RWPE2 (cell line): ENCODE measurements around the gene NNT.

Experiments used
- ATAC-seq: fragments of 200-7000 bp; cut with Tn5 transposase; 3 replicates; pipeline ENCODE4 v1.9.1; 2021; ENCODE audit warnings: low read depth
- DNase-seq: peaks from one replicate; pipeline ENCODE4 v3.0.0-alpha.2; 2020; ENCODE audit warnings: low spot score
- H3K27ac ChIP-seq: fragments of 450-650 bp; 2 replicates; pipeline ENCODE4 v1.5.1; 2017; ENCODE audit warnings: mild to moderate bottlenecking; ENCODE audit not compliant: poor library complexity, severe bottlenecking
- H3K27me3 ChIP-seq: fragments of 250-450 bp; sonication (Bioruptor Pico); 2 replicates; pipeline ENCODE4 v1.5.1; 2021; ENCODE audit warnings: mild to moderate bottlenecking, moderate library complexity; ENCODE audit not compliant: insufficient read depth, poor library complexity, severe bottlenecking
- H3K36me3 ChIP-seq: fragments of 250-450 bp; sonication (Bioruptor Pico); 2 replicates; pipeline ENCODE4 v1.5.1; 2020; ENCODE audit warnings: low read depth, mild to moderate bottlenecking, moderate library complexity
- H3K4me1 ChIP-seq: fragments of 250-450 bp; sonication (Bioruptor Pico); 2 replicates; pipeline ENCODE4 v1.5.1; 2021; ENCODE audit warnings: mild to moderate bottlenecking, moderate library complexity; ENCODE audit not compliant: insufficient read depth, poor library complexity, severe bottlenecking
- H3K4me3 ChIP-seq: fragments of 250-450 bp; sonication (Bioruptor Pico); 2 replicates; pipeline ENCODE4 v1.5.1; 2021; ENCODE audit warnings: mild to moderate bottlenecking, moderate library complexity; ENCODE audit not compliant: severe bottlenecking
- H3K9me3 ChIP-seq: fragments of 250-450 bp; sonication (Bioruptor Pico); 2 replicates; pipeline ENCODE4 v1.5.1; 2021; ENCODE audit warnings: mild to moderate bottlenecking, moderate library complexity; ENCODE audit not compliant: severe bottlenecking
- TF ChIP-seq, protein P1 (sequence below): fragments of 450-650 bp; IDR thresholded peaks from one replicate; pipeline ENCODE4 v1.5.1; 2017; ENCODE audit warnings: mild to moderate bottlenecking, moderate library complexity; ENCODE audit not compliant: poor library complexity, severe bottlenecking

NNT gene

DNA sequence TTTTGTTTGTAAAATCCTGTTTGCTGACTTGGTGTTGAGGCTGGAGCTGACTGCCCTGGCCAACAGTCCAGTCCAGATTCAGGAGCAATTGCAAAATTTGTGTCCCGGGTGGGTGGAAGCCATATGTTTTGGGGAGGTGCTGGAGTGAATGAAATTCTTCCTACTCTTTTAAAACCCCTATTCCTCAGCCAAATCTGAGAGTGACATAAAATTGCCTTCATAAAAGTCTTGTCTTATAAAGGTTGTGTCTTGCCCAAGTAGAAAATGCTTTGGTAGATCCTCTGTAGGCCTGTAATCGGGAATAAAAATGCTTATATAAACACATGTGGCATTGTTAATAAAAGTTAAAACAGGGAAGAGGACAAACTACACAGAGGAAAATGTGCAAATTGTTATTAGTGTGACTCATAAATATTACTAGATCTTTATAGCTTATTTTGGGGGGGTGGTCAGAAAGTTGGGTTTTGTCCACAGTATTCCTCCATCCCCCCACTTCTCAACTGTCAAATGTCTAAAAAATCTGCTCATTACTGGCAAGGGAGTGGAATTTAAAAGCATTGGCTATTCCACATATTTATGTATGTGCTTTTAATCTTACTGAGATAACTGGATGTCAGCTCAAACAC lies 45.6 kb downstream of the NNT start:
- no peak overlapping the region for H3K27ac ChIP-seq
- no peaks in the 10 kb centered on the region for H3K4me1 ChIP-seq
- no peak overlapping the region for H3K4me3 ChIP-seq
- TF ChIP-seq, protein P1, sequence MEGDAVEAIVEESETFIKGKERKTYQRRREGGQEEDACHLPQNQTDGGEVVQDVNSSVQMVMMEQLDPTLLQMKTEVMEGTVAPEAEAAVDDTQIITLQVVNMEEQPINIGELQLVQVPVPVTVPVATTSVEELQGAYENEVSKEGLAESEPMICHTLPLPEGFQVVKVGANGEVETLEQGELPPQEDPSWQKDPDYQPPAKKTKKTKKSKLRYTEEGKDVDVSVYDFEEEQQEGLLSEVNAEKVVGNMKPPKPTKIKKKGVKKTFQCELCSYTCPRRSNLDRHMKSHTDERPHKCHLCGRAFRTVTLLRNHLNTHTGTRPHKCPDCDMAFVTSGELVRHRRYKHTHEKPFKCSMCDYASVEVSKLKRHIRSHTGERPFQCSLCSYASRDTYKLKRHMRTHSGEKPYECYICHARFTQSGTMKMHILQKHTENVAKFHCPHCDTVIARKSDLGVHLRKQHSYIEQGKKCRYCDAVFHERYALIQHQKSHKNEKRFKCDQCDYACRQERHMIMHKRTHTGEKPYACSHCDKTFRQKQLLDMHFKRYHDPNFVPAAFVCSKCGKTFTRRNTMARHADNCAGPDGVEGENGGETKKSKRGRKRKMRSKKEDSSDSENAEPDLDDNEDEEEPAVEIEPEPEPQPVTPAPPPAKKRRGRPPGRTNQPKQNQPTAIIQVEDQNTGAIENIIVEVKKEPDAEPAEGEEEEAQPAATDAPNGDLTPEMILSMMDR, result no peak
- H3K27me3 ChIP-seq, result no peaks in the 10 kb centered on the region
- no peak for ATAC-seq
- H3K9me3 ChIP-seq, result no peaks in the 10 kb centered on the region
- peaks cover 47% of the 10 kb centered on the region for H3K36me3 ChIP-seq
- DNase-seq, result no peak

DNA sequence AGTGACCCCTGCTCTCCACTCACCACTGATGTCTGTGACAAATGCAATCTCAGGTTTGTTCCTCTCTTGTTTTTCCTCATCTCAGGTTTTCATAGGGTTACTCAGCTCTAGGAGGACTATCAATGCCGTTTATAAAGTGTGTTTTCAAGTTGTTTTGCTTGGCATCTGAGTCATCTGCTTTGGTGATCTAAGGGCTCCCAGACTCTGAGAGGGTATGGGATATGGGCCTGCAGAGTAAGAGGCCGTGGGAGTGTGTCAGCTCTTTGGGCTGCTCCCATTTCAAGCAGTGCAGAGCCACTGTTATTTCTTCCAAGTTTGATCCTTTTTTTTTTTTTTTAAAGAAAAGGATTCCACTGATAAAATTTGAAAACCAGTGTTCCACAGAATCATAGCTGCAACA lies 46.3 kb downstream of the NNT start:
- ATAC-seq (no peak), DNase-seq (no peak)
- no peak overlapping the region for H3K27ac ChIP-seq
- no peaks in the 10 kb centered on the region for H3K4me1 ChIP-seq
- no peaks in the 10 kb centered on the region for H3K27me3 ChIP-seq
- no peaks in the 10 kb centered on the region for H3K9me3 ChIP-seq
- TF ChIP-seq, protein P1, result no peak
- H3K36me3 ChIP-seq, result peaks cover 47% of the 10 kb centered on the region
- no peak overlapping the region for H3K4me3 ChIP-seq

DNA sequence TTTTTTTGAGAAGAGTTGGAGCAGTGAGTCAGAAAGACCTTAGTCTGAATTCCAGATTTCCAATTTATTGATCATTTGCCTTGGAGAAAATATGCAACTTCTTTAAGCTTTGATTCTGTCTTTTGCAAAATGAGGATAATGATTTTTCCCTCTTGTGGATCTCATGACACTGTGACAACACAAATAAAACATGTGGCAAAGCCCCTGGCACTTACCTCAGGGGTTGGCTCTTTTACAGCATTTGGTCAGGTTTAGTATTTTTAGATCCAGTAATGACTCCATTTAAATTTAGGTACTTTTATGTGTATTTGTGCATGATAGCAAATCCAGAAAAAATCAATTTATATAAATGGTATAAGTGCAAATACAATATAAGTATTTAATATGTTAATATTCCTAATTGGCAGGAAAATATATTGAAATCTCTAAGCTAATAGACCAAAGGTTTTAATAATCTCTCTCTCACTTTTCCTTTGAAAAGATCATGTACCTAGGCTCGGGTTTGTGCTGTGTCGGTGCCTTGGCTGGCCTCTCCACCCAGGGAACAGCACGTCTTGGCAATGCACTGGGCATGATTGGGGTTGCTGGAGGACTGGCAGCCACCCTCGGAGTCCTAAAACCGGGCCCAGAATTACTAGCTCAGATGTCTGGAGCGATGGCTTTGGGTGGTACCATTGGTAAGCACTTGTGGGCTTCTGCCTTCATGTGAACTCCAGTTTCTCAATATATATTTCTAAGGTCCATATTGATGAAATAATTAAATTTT lies 49.7 kb downstream of the NNT start:
- TF ChIP-seq, protein P1, result no peak
- Histone ChIP-seq H3K9me3 (no peaks in the 10 kb centered on the region), H3K36me3 (peaks cover 38% of the 10 kb centered on the region), H3K27ac (no peak overlapping the region), H3K4me3 (no peak overlapping the region), H3K27me3 (no peaks in the 10 kb centered on the region), H3K4me1 (no peaks in the 10 kb centered on the region)
- no peak for DNase-seq
- ATAC-seq, result no peak

DNA sequence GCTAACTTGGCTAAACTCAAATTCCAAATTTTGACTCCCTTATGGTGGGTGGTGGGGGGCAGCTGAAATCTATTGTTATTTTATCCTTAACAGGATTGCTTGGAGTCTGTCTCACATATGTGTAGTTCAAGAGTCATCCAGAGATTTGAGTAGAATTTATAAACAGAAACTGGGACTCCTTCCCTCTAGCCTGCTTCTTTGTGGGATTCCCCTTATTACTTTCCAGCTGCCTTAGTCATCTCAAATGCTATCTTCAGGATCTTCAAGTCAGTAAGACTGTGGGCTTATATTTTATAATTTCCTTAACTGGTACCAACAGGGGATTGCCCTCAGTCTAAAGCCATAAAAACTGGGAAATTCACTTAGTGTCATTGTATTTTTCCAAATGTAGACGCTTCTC lies 55.5 kb downstream of the NNT start:
- no peak for DNase-seq
- Histone ChIP-seq H3K9me3 (no peaks in the 10 kb centered on the region), H3K27ac (no peak overlapping the region), H3K27me3 (no peaks in the 10 kb centered on the region), H3K4me3 (no peak overlapping the region), H3K4me1 (no peaks in the 10 kb centered on the region), H3K36me3 (peaks cover 24% of the 10 kb centered on the region)
- peak; percentile 27; the same call in 1 of the 3 replicates for ATAC-seq
- TF ChIP-seq, protein P1, result no peak

DNA sequence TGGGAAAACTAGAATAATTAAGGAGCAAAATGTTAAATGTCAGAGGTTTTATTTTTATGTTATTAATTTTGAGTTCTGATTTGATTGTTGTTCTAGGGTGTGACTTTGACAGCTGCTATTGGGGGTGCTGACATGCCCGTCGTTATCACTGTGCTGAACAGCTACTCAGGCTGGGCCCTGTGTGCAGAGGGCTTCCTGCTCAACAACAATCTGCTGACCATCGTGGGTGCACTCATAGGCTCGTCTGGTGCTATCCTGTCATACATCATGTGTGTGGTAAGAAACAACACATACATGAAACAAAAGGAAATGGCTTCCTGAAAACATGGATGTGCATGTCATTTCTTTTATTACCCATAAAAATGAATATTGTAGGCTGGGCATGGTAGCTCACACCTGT lies 56.1 kb downstream of the NNT start:
- DNase-seq, result no peak
- H3K27me3 ChIP-seq, result no peaks in the 10 kb centered on the region
- H3K9me3 ChIP-seq, result no peaks in the 10 kb centered on the region
- H3K4me1 ChIP-seq, result no peaks in the 10 kb centered on the region
- H3K4me3 ChIP-seq, result no peak overlapping the region
- ATAC-seq, result no peak
- TF ChIP-seq, protein P1, result no peak
- no peak overlapping the region for H3K27ac ChIP-seq
- H3K36me3 ChIP-seq, result peaks cover 24% of the 10 kb centered on the region
